IMR-90 (cell line): ENCODE results near the gene NPR2. TPM values are rescaled to one million over a fixed set of nuclear protein-coding genes. Genes with fewer than 3 reads are reported as not detected.

ENCODE experiments used
- ATAC-seq: fragments of 200-7000 bp; cut with Tn5 transposase; 2 replicates; pipeline ENCODE4 v1.9.1; 2020; ENCODE audit warnings: low read depth, mild to moderate bottlenecking, moderate library complexity
- BruUV-seq: library from RNA; stranded (reverse); fragments of 400-500 nt; replicated peaks from 2 replicates; lab custom pipeline; 2021; lab: Mats Ljungman, UMichigan
- CTCF ChIA-PET: fragments of 300-600 bp; formaldehyde crosslinking; extraction: SDS; loops from one replicate; lab custom pipeline; 2021; ENCODE audit warnings: antibody characterized with exemption; lab: Yijun Ruan, JAX
- POLR2A ChIA-PET: fragments of 300-600 bp; sonication (Branson Sonifier 250); formaldehyde crosslinking; loops from one replicate; lab custom pipeline; 2022; ENCODE audit warnings: antibody characterized with exemption; ENCODE audit not compliant: unreplicated experiment; lab: Charles Lee
- DNase-seq: peaks from one replicate; pipeline ENCODE4 v3.0.0; 2013
- H2AFZ ChIP-seq: replicated peaks from 2 replicates; pipeline ENCODE3; 2013; ENCODE audit warnings: low read length, mild to moderate bottlenecking; ENCODE audit not compliant: poor library complexity
- H2AK5ac ChIP-seq: 2 replicates; pipeline ENCODE4 v1.6.1; 2013; ENCODE audit warnings: low read depth, low read length, inconsistent platforms
- H2AK9ac ChIP-seq: replicated peaks from 2 replicates; pipeline ENCODE3; 2013; ENCODE audit warnings: mild to moderate bottlenecking, low read depth, low read length, moderate library complexity; ENCODE audit not compliant: poor library complexity
- H2BK120ac ChIP-seq: 2 replicates; pipeline ENCODE4 v1.6.1; 2013; ENCODE audit warnings: low read depth, low read length, inconsistent platforms
- H2BK15ac ChIP-seq: 3 replicates; pipeline ENCODE4 v1.6.1; 2013; ENCODE audit warnings: low read depth, low read length, inconsistent platforms
- H2BK20ac ChIP-seq: 2 replicates; pipeline ENCODE4 v1.6.1; 2013; ENCODE audit warnings: low read depth, mild to moderate bottlenecking, inconsistent platforms, low read length, moderate library complexity
- H2BK5ac ChIP-seq: 2 replicates; pipeline ENCODE4 v1.6.1; 2013; ENCODE audit warnings: mild to moderate bottlenecking, low read depth, low read length, inconsistent platforms; ENCODE audit not compliant: poor library complexity, severe bottlenecking
- H3K14ac ChIP-seq: replicated peaks from 2 replicates; pipeline ENCODE4 v1.6.1; 2013; ENCODE audit warnings: low read depth, low read length, inconsistent platforms
- H3K18ac ChIP-seq: 2 replicates; pipeline ENCODE4 v1.6.1; 2013; ENCODE audit warnings: low read depth, low read length, control low read depth
- H3K23ac ChIP-seq: 2 replicates; pipeline ENCODE4 v1.6.1; 2013; ENCODE audit warnings: low read depth, low read length, inconsistent platforms
- H3K27ac ChIP-seq: 2 replicates; pipeline ENCODE4 v1.5.1; 2013; ENCODE audit warnings: mild to moderate bottlenecking, control low read depth, low read length; ENCODE audit not compliant: insufficient read depth
- H3K27me3 ChIP-seq: 2 replicates; pipeline ENCODE4 v1.6.1; 2013; ENCODE audit warnings: low read length; ENCODE audit not compliant: control insufficient read depth, insufficient read depth
- H3K36me3 ChIP-seq: 2 replicates; pipeline ENCODE4 v1.6.1; 2013; ENCODE audit warnings: low read length, mixed read lengths; ENCODE audit not compliant: control insufficient read depth, insufficient read depth
- H3K4ac ChIP-seq: 2 replicates; pipeline ENCODE4 v1.6.1; 2013; ENCODE audit warnings: low read depth, low read length, inconsistent platforms
- H3K4me1 ChIP-seq: 2 replicates; pipeline ENCODE4 v1.6.1; 2013; ENCODE audit warnings: low read length, mixed read lengths; ENCODE audit not compliant: control insufficient read depth, insufficient read depth
- H3K4me2 ChIP-seq: 2 replicates; pipeline ENCODE4 v1.6.1; 2013; ENCODE audit warnings: low read depth, mild to moderate bottlenecking, control low read depth, low read length, moderate library complexity
- H3K4me3 ChIP-seq: 2 replicates; pipeline ENCODE4 v1.5.1; 2013; ENCODE audit warnings: low read depth, mild to moderate bottlenecking, control low read depth, low read length, moderate library complexity; ENCODE audit not compliant: insufficient read depth
- H3K56ac ChIP-seq: 2 replicates; pipeline ENCODE4 v1.6.1; 2013; ENCODE audit warnings: low read length, inconsistent platforms; ENCODE audit not compliant: insufficient read depth; ENCODE audit errors: extremely low read depth
- H3K79me1 ChIP-seq, 2 experiments: 2 replicates each; pipeline ENCODE4 v1.6.1; 2013; ENCODE audit warnings: low read length in 2 of 2, inconsistent platforms in 1 of 2, low read depth in 1 of 2
- H3K9ac ChIP-seq: 2 replicates; pipeline ENCODE4 v1.6.1; 2013; ENCODE audit warnings: low read depth, low read length, control low read depth
- H3K9me1 ChIP-seq: 2 replicates; pipeline ENCODE4 v1.6.1; 2013; ENCODE audit warnings: low read length, inconsistent platforms; ENCODE audit not compliant: insufficient read depth
- H3K9me3 ChIP-seq: 2 replicates; pipeline ENCODE4 v1.6.1; 2013; ENCODE audit warnings: low read length; ENCODE audit not compliant: control insufficient read depth, insufficient read depth
- H4K20me1 ChIP-seq: 2 replicates; pipeline ENCODE4 v1.6.1; 2013; ENCODE audit warnings: low read length, inconsistent platforms; ENCODE audit not compliant: insufficient read depth
- H4K5ac ChIP-seq: 2 replicates; pipeline ENCODE4 v1.6.1; 2013; ENCODE audit warnings: mild to moderate bottlenecking, low read depth, low read length, control low read depth
- H4K8ac ChIP-seq, 2 experiments: 2 replicates each; pipeline ENCODE4 v1.6.1; 2013; ENCODE audit warnings: low read depth in 2 of 2, low read length in 2 of 2, control low read depth in 1 of 2, inconsistent platforms in 1 of 2
- H4K91ac ChIP-seq: 2 replicates; pipeline ENCODE4 v1.6.1; 2013; ENCODE audit warnings: low read depth, low read length, inconsistent platforms; ENCODE audit not compliant: insufficient read depth
- RAD21 ChIP-seq: IDR thresholded peaks from 2 replicates; pipeline ENCODE4 v1.6.1; 2012; ENCODE audit warnings: low read length, improper control_type of control experiment
- RFX5 ChIP-seq: IDR thresholded peaks from 2 replicates; pipeline ENCODE4 v1.8.0; 2012; ENCODE audit warnings: low read depth, mild to moderate bottlenecking, low read length, moderate library complexity
- WGBS, 2 experiments: methylation state at CpG; one replicate each; pipeline versions ENCODE4 v1.1.5 to v1.1.7; 2013; ENCODE audit warnings: missing lambda C conversion rate in 2 of 2; ENCODE audit not compliant: insufficient read length in 1 of 2; ENCODE audit errors: extremely low coverage in 2 of 2; 5-methylcytosine and 5-hydroxymethylcytosine counted together
- dilution Hi-C: fragments of 300-500 bp; cut with HindIII; formaldehyde crosslinking; loops from one replicate; pipeline ENCODE4 v1.14.3; 2018; ENCODE audit warnings: low sequenced_read_pairs; ENCODE audit not compliant: unreplicated experiment
- in situ Hi-C: fragments of 300-500 bp; cut with MboI; formaldehyde crosslinking; loops from 3 replicates; pipeline ENCODE4 v1.14.3; 2019; ENCODE audit warnings: low sequenced_read_pairs, inconsistent platforms, mixed read lengths
- intact Hi-C: fragments of 100-400 bp; cut with micrococcal nuclease; formaldehyde crosslinking; loops from 2 replicates; pipeline ENCODE4 v1.10.0; 2022
- microRNA-seq, 2 experiments: library from miRNA; stranded (forward) in 1 of 2; unstranded in 1 of 2; fragments of 10-50 nt in 1 of 2; fragments of <30 nt in 1 of 2; gene quantifications in 1 of 2; microRNA quantifications in 1 of 2; one replicate each; pipeline versions ENCODE3 to v1.1.0; 2013 to 2020; ENCODE audit not compliant: insufficient read depth in 1 of 2, insufficient read length in 1 of 2, unreplicated experiment in 1 of 2
- polyA plus RNA-seq, 3 experiments: library from polyadenylated mRNA; depleted of rRNA; stranded (reverse); fragments of >200 nt; gene quantifications; 2 replicates each; pipeline ENCODE4 v1.2.3, GENCODE V29; 2012; ENCODE audit warnings: low replicate concordance in 1 of 3
- small RNA-seq, 5 experiments: library from RNA; depleted of rRNA; stranded (forward); fragments of <200 nt; gene quantifications; one replicate each; pipeline ENCODE3, GENCODE V24; 2012
- total RNA-seq: library from RNA; depleted of rRNA; stranded (reverse); fragments of >200 nt; gene quantifications from 2 replicates; pipeline ENCODE4 v1.2.3, GENCODE V29; 2012; rRNA removed

The NPR2 gene
- total and polyA plus RNA-seq, 2 of the 4 experiments (the other 2 are of a cell fraction): 5.2 to 35.7 TPM

DNA sequence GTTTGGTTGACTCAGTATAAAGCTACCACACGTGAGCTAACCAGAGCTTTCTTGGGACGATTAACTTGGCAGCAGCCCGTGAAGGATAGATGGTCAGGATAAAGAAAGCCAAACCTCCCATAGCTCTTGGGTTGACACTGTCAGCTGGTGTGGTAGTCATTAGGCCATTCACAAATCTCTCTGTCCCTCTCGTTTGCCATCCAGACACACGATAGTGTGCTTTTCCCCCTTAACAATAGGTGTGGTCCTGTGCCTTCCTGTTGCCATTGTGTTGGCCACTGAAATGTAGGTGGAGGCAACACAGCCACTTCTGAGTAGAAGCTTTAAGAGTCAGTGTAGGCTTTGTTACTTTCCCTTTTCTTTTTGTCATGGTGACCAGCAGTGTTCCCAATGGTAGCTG is 67.1 kb downstream of the NPR2 start:
- ChIA-PET CTCF (interaction anchor here (1.0 kb wide), 1 partner anchor 10 kb away, joined by 3 read pairs; no protein-coding TSS in a partner anchor), POLR2A (no interaction called here)
- BruUV-seq: no TSS peak

More for the DNA sequence above, 67.1 kb downstream of the NPR2 start:
- H2BK120ac ChIP-seq: no peak overlapping the region
- DNase-seq (no peak), ATAC-seq (no peak)
- H3K4me3 ChIP-seq: no peak overlapping the region
- peak overlapping the region; percentile 32 for H2AK9ac ChIP-seq
- peaks cover 31% of the 10 kb centered on the region for H3K27me3 ChIP-seq
- no peaks in the 10 kb centered on the region for H3K9me1 ChIP-seq
- H4K91ac ChIP-seq: no peak overlapping the region
- no peak overlapping the region for H2BK5ac ChIP-seq
- no peak overlapping the region for H3K23ac ChIP-seq
- no peak overlapping the region for H3K18ac ChIP-seq
- no peak overlapping the region for H2BK15ac ChIP-seq
- no peak overlapping the region for H4K5ac ChIP-seq
- H3K4me2 ChIP-seq: no peak overlapping the region
- no peak for TF ChIP-seq RFX5
- no peak for TF ChIP-seq RAD21
- in situ Hi-C loops (no loop called here), dilution Hi-C loops (no loop called here), intact Hi-C loops (no loop called here)
- H3K79me1 ChIP-seq: no peaks in the 10 kb centered on the region
- WGBS, 2 experiments: no CpG with 5 or more reads among the region's 5 CpGs
- no peak overlapping the region for H3K14ac ChIP-seq
- no peaks in the 10 kb centered on the region for H4K20me1 ChIP-seq
- no peak overlapping the region for H2AK5ac ChIP-seq
- H3K4ac ChIP-seq: no peak overlapping the region
- no peaks in the 10 kb centered on the region for H3K36me3 ChIP-seq
- no peak overlapping the region for H3K56ac ChIP-seq
- H3K9me3 ChIP-seq: no peaks in the 10 kb centered on the region
- peak overlapping the region; percentile 24 for H2AFZ ChIP-seq
- H2BK20ac ChIP-seq: no peak overlapping the region
- no peak overlapping the region for H3K9ac ChIP-seq
- no peak overlapping the region for H3K27ac ChIP-seq
- H4K8ac ChIP-seq: no peak overlapping the region
- no peaks in the 10 kb centered on the region for H3K4me1 ChIP-seq

Small RNA genes lying within 50 kb of the gene (microRNA-seq; reads per million reads assigned to microRNA genes)
- gene HINT2 (ENCODE audit: insufficient read depth, insufficient read length): not detected

Small RNA genes lying within 50 kb of the gene (small RNA-seq; reads per million reads assigned to genes)
- gene HINT2: 0 to 2.0 (median 0) reads per million in 5 experiments

Other genes with a start within 250 kb of the NPR2 start
- 3.1 and 3.4 TPM in 2 replicates for gene TESK1, start 186.3 kb upstream of the NPR2 start, total RNA-seq
- 21.0 and 22.9 TPM in 2 replicates for gene TESK1, start 186.3 kb upstream of the NPR2 start, polyA plus RNA-seq (2012; rRNA removed)
- gene CD72, start 173.2 kb upstream of the NPR2 start, total RNA-seq: 0.36 TPM in 1 of 2 replicates, not detected in the other
- gene CD72, start 173.2 kb upstream of the NPR2 start, polyA plus RNA-seq (2012; rRNA removed): 0.09 and 0.58 TPM in 2 replicates
- gene SIT1, start 140.7 kb upstream of the NPR2 start, total RNA-seq: not detected in 2 replicates
- gene SIT1, start 140.7 kb upstream of the NPR2 start, polyA plus RNA-seq (2012; rRNA removed): not detected in 2 replicates
- 13,690 and 21,707 TPM in 2 replicates for gene RMRP, start 133.6 kb upstream of the NPR2 start, total RNA-seq
- gene RMRP, start 133.6 kb upstream of the NPR2 start, polyA plus RNA-seq (2012; rRNA removed): 39.7 and 88.0 TPM in 2 replicates
- gene CCDC107, start 133.3 kb upstream of the NPR2 start, total RNA-seq: 6.8 and 10.0 TPM in 2 replicates
- 21.1 and 24.4 TPM in 2 replicates for gene CCDC107, start 133.3 kb upstream of the NPR2 start, polyA plus RNA-seq (2012; rRNA removed)
- 0.56 and 2.5 TPM in 2 replicates for gene ARHGEF39, start 126.4 kb upstream of the NPR2 start, total RNA-seq
- gene ARHGEF39, start 126.4 kb upstream of the NPR2 start, polyA plus RNA-seq (2012; rRNA removed): 2.1 and 2.8 TPM in 2 replicates
- gene CA9, start 117.7 kb upstream of the NPR2 start, total RNA-seq: 0.54 and 0.56 TPM in 2 replicates
- gene CA9, start 117.7 kb upstream of the NPR2 start, polyA plus RNA-seq (2012; rRNA removed): 3.7 and 3.9 TPM in 2 replicates
- 960 and 1,994 TPM in 2 replicates for gene TPM2, start 101.7 kb upstream of the NPR2 start, total RNA-seq
- gene TPM2, start 101.7 kb upstream of the NPR2 start, polyA plus RNA-seq (2012; rRNA removed): 2,500 and 2,548 TPM in 2 replicates
- gene TLN1, start 59.4 kb upstream of the NPR2 start, total RNA-seq: 337 and 346 TPM in 2 replicates
- 224 and 228 TPM in 2 replicates for gene TLN1, start 59.4 kb upstream of the NPR2 start, polyA plus RNA-seq (2012; rRNA removed)
- gene CREB3, start 58.9 kb upstream of the NPR2 start, total RNA-seq: 105 and 106 TPM in 2 replicates
- 54.9 and 60.7 TPM in 2 replicates for gene CREB3, start 58.9 kb upstream of the NPR2 start, polyA plus RNA-seq (2012; rRNA removed)
- 14.2 and 18.1 TPM in 2 replicates for gene GBA2, start 42.4 kb upstream of the NPR2 start, total RNA-seq
- 37.0 and 38.2 TPM in 2 replicates for gene GBA2, start 42.4 kb upstream of the NPR2 start, polyA plus RNA-seq (2012; rRNA removed)
- 10.2 and 10.8 TPM in 2 replicates for gene RGP1, start 42.3 kb upstream of the NPR2 start, total RNA-seq
- gene RGP1, start 42.3 kb upstream of the NPR2 start, polyA plus RNA-seq (2012; rRNA removed): 13.5 and 14.3 TPM in 2 replicates
- not detected in 2 replicates for gene MSMP, start 37.3 kb upstream of the NPR2 start, total RNA-seq
- not detected in 2 replicates for gene MSMP, start 37.3 kb upstream of the NPR2 start, polyA plus RNA-seq (2012; rRNA removed)
- 0.28 and 0.72 TPM in 2 replicates for gene SPAG8, start 20.7 kb downstream of the NPR2 start, total RNA-seq
- gene SPAG8, start 20.7 kb downstream of the NPR2 start, polyA plus RNA-seq (2012; rRNA removed): 0.62 and 0.84 TPM in 2 replicates
- gene HINT2, start 23.5 kb downstream of the NPR2 start, total RNA-seq: 6.7 and 7.5 TPM in 2 replicates
- gene HINT2, start 23.5 kb downstream of the NPR2 start, polyA plus RNA-seq (2012; rRNA removed): 17.4 and 20.6 TPM in 2 replicates
- not detected in 2 replicates for gene FAM221B, start 37.1 kb downstream of the NPR2 start, total RNA-seq
- gene FAM221B, start 37.1 kb downstream of the NPR2 start, polyA plus RNA-seq (2012; rRNA removed): not detected in 2 replicates
- 0.56 and 0.72 TPM in 2 replicates for gene TMEM8B, start 37.6 kb downstream of the NPR2 start, total RNA-seq
- 8.2 and 8.3 TPM in 2 replicates for gene TMEM8B, start 37.6 kb downstream of the NPR2 start, polyA plus RNA-seq (2012; rRNA removed)
- not detected in 2 replicates for gene OR13J1, start 78.8 kb downstream of the NPR2 start, total RNA-seq
- gene OR13J1, start 78.8 kb downstream of the NPR2 start, polyA plus RNA-seq (2012; rRNA removed): not detected in 2 replicates
- 1.1 and 1.7 TPM in 2 replicates for gene HRCT1, start 114.6 kb downstream of the NPR2 start, total RNA-seq
- 3.9 and 4.4 TPM in 2 replicates for gene HRCT1, start 114.6 kb downstream of the NPR2 start, polyA plus RNA-seq (2012; rRNA removed)
- 0.18 and 0.28 TPM in 2 replicates for gene SPAAR, start 117.9 kb downstream of the NPR2 start, total RNA-seq
- gene SPAAR, start 117.9 kb downstream of the NPR2 start, polyA plus RNA-seq (2012; rRNA removed): 0.24 and 0.32 TPM in 2 replicates
- gene OR2S2, start 166.6 kb downstream of the NPR2 start, total RNA-seq: 0.56 and 0.90 TPM in 2 replicates
- gene OR2S2, start 166.6 kb downstream of the NPR2 start, polyA plus RNA-seq (2012; rRNA removed): 0.20 and 0.46 TPM in 2 replicates
- 23.5 and 27.2 TPM in 2 replicates for gene RECK, start 245.3 kb downstream of the NPR2 start, total RNA-seq
- 38.5 and 44.0 TPM in 2 replicates for gene RECK, start 245.3 kb downstream of the NPR2 start, polyA plus RNA-seq (2012; rRNA removed)